Choroid plexus epithelial cell (primary cell): Measurements from ENCODE around the gene SUSD6.
"Not testable (repeated sequence)": the region's sequence is repeated elsewhere in the genome, so short reads cannot be mapped to it uniquely, and the experiment has no call there.

Experiments used
- DNase-seq: peaks from one replicate; pipeline ENCODE4 v3.0.0-alpha.2; 2010; ENCODE audit warnings: low read depth
- H3K4me3 ChIP-seq: 2 replicates; pipeline ENCODE4 v1.5.1; 2011; ENCODE audit warnings: low read depth, mild to moderate bottlenecking, control low read depth, low read length, moderate library complexity
- CTCF ChIP-seq: conservative IDR thresholded peaks from 2 replicates; pipeline ENCODE4 v1.5.1; 2011; ENCODE audit warnings: low read depth, mild to moderate bottlenecking, control low read depth, inconsistent platforms, low read length, moderate library complexity

The SUSD6 gene

GRCh38 chr14:69711881-69712560 is 100.6 kb downstream of the SUSD6 start:
- no peak for TF ChIP-seq CTCF

GRCh38 chr14:69712599-69713088 is 101.2 kb downstream of the SUSD6 start:
- no peak for TF ChIP-seq CTCF
- no peak for DNase-seq
- no peak overlapping the region for H3K4me3 ChIP-seq

More at GRCh38 chr14:69711881-69712560, 100.6 kb downstream of the SUSD6 start:
- no peak overlapping the region for H3K4me3 ChIP-seq
- no peak for DNase-seq

GRCh38 chr14:69713209-69713781 is 101.9 kb downstream of the SUSD6 start:
- no peak overlapping the region for H3K4me3 ChIP-seq

GRCh38 chr14:69713993-69714679 is 102.7 kb downstream of the SUSD6 start:
- no peak for TF ChIP-seq CTCF

More at GRCh38 chr14:69713209-69713781, 101.9 kb downstream of the SUSD6 start:
- DNase-seq, result no peak
- no peak for TF ChIP-seq CTCF

GRCh38 chr14:69715725-69716477 is 104.5 kb downstream of the SUSD6 start:
- no peak overlapping the region for H3K4me3 ChIP-seq
- TF ChIP-seq CTCF, result no peak
- peak; percentile 92 for DNase-seq

More at GRCh38 chr14:69713993-69714679, 102.7 kb downstream of the SUSD6 start:
- no peak for DNase-seq
- H3K4me3 ChIP-seq, result no peak overlapping the region

- no peak overlapping the region for H3K4me3 ChIP-seq
- peak; percentile 99 for DNase-seq
- TF ChIP-seq CTCF, result peak; percentile 27
These were observed 105.2 kb downstream of the SUSD6 start for GRCh38 chr14:69716478-69717187.

- not testable (repeated sequence) for DNase-seq, H3K4me3 ChIP-seq
These were observed 107.2 kb downstream of the SUSD6 start for GRCh38 chr14:69718614-69719013.
